Tibial nerve (tissue), 4 donors: ENCODE data around the gene HCRTR2.

Experiments
- EP300 ChIP-seq, 2 donors: sonication (generic); formaldehyde crosslinking; IDR thresholded peaks; one replicate each; pipeline ENCODE4 v1.6.1; 2017; ENCODE audit warnings: antibody characterized with exemption in 2 of 2, mild to moderate bottlenecking in 1 of 2
- TF ChIP-seq, protein P1 (sequence below), 5 experiments: fragments of 200-600 bp in 3 of 5; fragments of 450-650 bp in 2 of 5; sonication (generic) in 3 of 5; IDR thresholded peaks; one replicate each; pipeline ENCODE4 v1.5.1; 2016 to 2019; ENCODE audit warnings: antibody characterized with exemption in 5 of 5, mild to moderate bottlenecking in 3 of 5, moderate library complexity in 2 of 5

- TF ChIP-seq, protein P1, sequence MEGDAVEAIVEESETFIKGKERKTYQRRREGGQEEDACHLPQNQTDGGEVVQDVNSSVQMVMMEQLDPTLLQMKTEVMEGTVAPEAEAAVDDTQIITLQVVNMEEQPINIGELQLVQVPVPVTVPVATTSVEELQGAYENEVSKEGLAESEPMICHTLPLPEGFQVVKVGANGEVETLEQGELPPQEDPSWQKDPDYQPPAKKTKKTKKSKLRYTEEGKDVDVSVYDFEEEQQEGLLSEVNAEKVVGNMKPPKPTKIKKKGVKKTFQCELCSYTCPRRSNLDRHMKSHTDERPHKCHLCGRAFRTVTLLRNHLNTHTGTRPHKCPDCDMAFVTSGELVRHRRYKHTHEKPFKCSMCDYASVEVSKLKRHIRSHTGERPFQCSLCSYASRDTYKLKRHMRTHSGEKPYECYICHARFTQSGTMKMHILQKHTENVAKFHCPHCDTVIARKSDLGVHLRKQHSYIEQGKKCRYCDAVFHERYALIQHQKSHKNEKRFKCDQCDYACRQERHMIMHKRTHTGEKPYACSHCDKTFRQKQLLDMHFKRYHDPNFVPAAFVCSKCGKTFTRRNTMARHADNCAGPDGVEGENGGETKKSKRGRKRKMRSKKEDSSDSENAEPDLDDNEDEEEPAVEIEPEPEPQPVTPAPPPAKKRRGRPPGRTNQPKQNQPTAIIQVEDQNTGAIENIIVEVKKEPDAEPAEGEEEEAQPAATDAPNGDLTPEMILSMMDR (IDR thresholded peaks at IDR 0.05): no peak
- no peak for TF ChIP-seq EP300 (IDR thresholded peaks at IDR 0.05)
These were observed 80.8 kb downstream of the HCRTR2 start for GRCh38 chr6:55255113-55255512.
